Sigmoid colon (tissue), 7 donors: ENCODE results near the gene DNAH17. TPM values are rescaled to one million over a fixed set of nuclear protein-coding genes. Genes with fewer than 3 reads are reported as not detected.

Source experiments
- DNase-seq: peaks from one replicate; pipeline ENCODE4 v3.0.0-alpha.2; 2019
- H3K27ac ChIP-seq, 4 donors: fragments of 200-600 bp; sonication (generic); one replicate each; pipeline ENCODE4 v1.5.1; 2016 to 2019; ENCODE audit warnings: mild to moderate bottlenecking in 1 of 4
- H3K27me3 ChIP-seq, 3 donors: fragments of 200-600 bp; sonication (generic); one replicate each; pipeline ENCODE4 v1.5.1; 2019; ENCODE audit warnings: mild to moderate bottlenecking in 1 of 3
- H3K36me3 ChIP-seq, 4 donors: fragments of 200-600 bp; sonication (generic); one replicate each; pipeline ENCODE4 v1.5.1; 2016 to 2019
- H3K4me1 ChIP-seq, 4 donors: fragments of 200-600 bp; sonication (generic); one replicate each; pipeline ENCODE4 v1.5.1; 2017 to 2019
- H3K4me3 ChIP-seq, 4 donors: fragments of 200-600 bp; sonication (generic); one replicate each; pipeline ENCODE4 v1.5.1; 2017 to 2019; ENCODE audit warnings: mild to moderate bottlenecking in 2 of 4, moderate library complexity in 1 of 4
- H3K9me3 ChIP-seq, 4 donors: fragments of 200-600 bp in 3 of 4; sonication (generic) in 3 of 4; one replicate each; pipeline versions ENCODE4 v1.5.1 to v1.6.1; 2013 to 2019
- EP300 ChIP-seq, 4 donors: sonication (generic); formaldehyde crosslinking; IDR thresholded peaks; one replicate each; pipeline ENCODE4 v1.6.1; 2017; ENCODE audit warnings: antibody characterized with exemption in 4 of 4
- POLR2A ChIP-seq, 2 donors: fragments of 450-650 bp; IDR thresholded peaks; one replicate each; pipeline ENCODE4 v1.6.1; 2016; ENCODE audit warnings: antibody characterized with exemption in 2 of 2, mild to moderate bottlenecking in 2 of 2, moderate library complexity in 2 of 2
- POLR2AphosphoS5 ChIP-seq, 4 donors: sonication (generic); formaldehyde crosslinking; IDR thresholded peaks; one replicate each; pipeline ENCODE4 v1.6.1; 2017; ENCODE audit warnings: antibody characterized with exemption in 4 of 4
- WGBS, 2 donors: extraction: QIAGEN DNeasy Blood & Tissue Kit; methylation state at CpG; one replicate each; pipeline ENCODE4 v1.1.7; 2013; 5-methylcytosine and 5-hydroxymethylcytosine counted together
- intact Hi-C: fragments of 100-400 bp; cut with DNase I; formaldehyde crosslinking; loops from one replicate; pipeline ENCODE4 v1.15.1; 2023
- polyA plus RNA-seq, 3 donors: library from polyadenylated mRNA; stranded (reverse); fragments of 200-250 nt; gene quantifications; one replicate each; pipeline ENCODE4 v1.2.3, GENCODE V29; 2013
- total RNA-seq, 4 donors: library from RNA; depleted of rRNA; stranded (reverse); fragments of >200 nt; gene quantifications; one replicate each; pipeline ENCODE4 v1.1.0, GENCODE V29; 2016
- TF ChIP-seq, protein P1 (sequence below), 4 experiments: fragments of 450-650 bp in 3 of 4; fragments of 200-600 bp in 1 of 4; IDR thresholded peaks; one replicate each; pipeline ENCODE4 v1.5.1; 2016 to 2019; ENCODE audit warnings: antibody characterized with exemption in 4 of 4, mild to moderate bottlenecking in 3 of 4, moderate library complexity in 2 of 4
- donor health status: healthy with polysubstance abuse.
- donor health status: Bipolar disorder and iron deficiency.
- donor health status: healthy.

DNAH17 gene
- total and polyA plus RNA-seq, 7 donors: 0.07 to 0.68 (median 0.26) TPM; not detected in 3

DNA sequence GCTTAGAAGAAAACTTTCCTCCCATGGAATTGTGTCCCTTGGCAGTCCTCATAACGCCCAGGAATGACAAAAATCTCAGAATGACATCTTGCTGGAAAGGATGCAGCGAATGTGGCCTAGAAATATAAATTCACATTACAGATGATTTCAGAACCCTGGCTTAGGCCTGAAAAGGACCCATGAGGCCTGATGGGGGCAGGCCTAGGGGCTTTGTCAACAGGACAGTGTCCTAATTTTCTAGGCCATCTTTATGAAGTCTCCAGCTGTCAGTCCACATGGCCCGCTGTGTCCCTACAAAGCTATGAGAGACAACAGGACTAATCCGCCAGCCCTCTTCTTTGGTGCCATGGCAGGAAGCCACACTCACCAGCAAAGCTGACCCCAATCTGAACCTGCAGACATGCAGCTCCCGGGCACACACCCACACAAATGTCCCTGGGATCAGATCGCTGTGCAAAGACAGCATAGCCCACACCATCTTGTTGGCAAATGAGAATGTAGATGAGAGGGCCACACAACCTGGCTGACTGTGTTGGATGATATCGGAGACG is 40.4 kb upstream of the DNAH17 start:
- H3K4me1 ChIP-seq: peaks cover 0 to 32% (median 12%) of the 10 kb centered on the region in 4 donors
- H3K27ac ChIP-seq: peak overlapping the region in 2 of 4 donors; percentile 11 to 36
- WGBS, 2 donors: 87 to 89% methylated on average over 8 of the region's 8 CpGs
- H3K4me3 ChIP-seq: no peak overlapping the region
- DNase-seq: no peak
- H3K36me3 ChIP-seq: no peaks in the 10 kb centered on the region
- intact Hi-C loops: no loop called here
- H3K27me3 ChIP-seq: no peaks in the 10 kb centered on the region
- H3K9me3 ChIP-seq: no peaks in the 10 kb centered on the region
- peak in 1 of 4 donors; percentile 40 for TF ChIP-seq POLR2AphosphoS5 (IDR thresholded peaks at IDR 0.05)
- TF ChIP-seq POLR2A (IDR thresholded peaks at IDR 0.05): no peak
- TF ChIP-seq, protein P1, sequence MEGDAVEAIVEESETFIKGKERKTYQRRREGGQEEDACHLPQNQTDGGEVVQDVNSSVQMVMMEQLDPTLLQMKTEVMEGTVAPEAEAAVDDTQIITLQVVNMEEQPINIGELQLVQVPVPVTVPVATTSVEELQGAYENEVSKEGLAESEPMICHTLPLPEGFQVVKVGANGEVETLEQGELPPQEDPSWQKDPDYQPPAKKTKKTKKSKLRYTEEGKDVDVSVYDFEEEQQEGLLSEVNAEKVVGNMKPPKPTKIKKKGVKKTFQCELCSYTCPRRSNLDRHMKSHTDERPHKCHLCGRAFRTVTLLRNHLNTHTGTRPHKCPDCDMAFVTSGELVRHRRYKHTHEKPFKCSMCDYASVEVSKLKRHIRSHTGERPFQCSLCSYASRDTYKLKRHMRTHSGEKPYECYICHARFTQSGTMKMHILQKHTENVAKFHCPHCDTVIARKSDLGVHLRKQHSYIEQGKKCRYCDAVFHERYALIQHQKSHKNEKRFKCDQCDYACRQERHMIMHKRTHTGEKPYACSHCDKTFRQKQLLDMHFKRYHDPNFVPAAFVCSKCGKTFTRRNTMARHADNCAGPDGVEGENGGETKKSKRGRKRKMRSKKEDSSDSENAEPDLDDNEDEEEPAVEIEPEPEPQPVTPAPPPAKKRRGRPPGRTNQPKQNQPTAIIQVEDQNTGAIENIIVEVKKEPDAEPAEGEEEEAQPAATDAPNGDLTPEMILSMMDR (IDR thresholded peaks at IDR 0.05): no peak

DNA sequence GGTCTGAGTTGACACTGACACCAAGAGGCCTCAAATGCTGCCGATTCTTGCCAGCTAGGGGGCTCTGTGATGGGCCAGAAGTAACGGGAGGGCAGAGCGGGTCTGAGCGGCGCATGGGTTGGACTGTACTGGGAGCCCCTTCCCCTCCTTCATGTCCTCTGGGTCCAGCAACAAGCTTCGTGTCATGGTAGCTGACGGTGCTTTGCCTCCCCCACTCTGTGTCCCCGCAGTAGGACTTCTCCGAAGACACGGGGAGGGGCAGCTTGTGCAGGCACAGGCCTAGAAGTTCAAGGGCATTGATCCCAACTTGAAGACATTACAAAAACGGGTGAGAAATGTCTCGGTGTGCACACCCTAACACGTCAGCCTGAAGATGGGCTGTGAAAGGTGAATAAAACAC is 39.8 kb upstream of the DNAH17 start:
- no peak for DNase-seq
- TF ChIP-seq POLR2A (IDR thresholded peaks at IDR 0.05) (no peak), EP300 (IDR thresholded peaks at IDR 0.05) (no peak), POLR2AphosphoS5 (IDR thresholded peaks at IDR 0.05) (no peak)
- TF ChIP-seq, protein P1 (IDR thresholded peaks at IDR 0.05): no peak
- Histone ChIP-seq H3K9me3 (no peaks in the 10 kb centered on the region), H3K27me3 (no peaks in the 10 kb centered on the region), H3K27ac (peak overlapping the region in 2 of 4 donors; percentile 11 to 36), H3K36me3 (no peaks in the 10 kb centered on the region), H3K4me3 (no peak overlapping the region), H3K4me1 (peaks cover 0 to 39% (median 17%) of the 10 kb centered on the region in 4 donors)
- intact Hi-C loops: no loop called here
- 88 to 89% methylated on average over 13 of the region's 13 CpGs for WGBS, 2 donors

GRCh38 chr17:78615631-78616030 is 38.4 kb upstream of the DNAH17 start:
- TF ChIP-seq POLR2A (IDR thresholded peaks at IDR 0.05) (no peak), EP300 (IDR thresholded peaks at IDR 0.05) (no peak), POLR2AphosphoS5 (IDR thresholded peaks at IDR 0.05) (no peak)
- TF ChIP-seq, protein P1 (IDR thresholded peaks at IDR 0.05): no peak
- intact Hi-C loops: no loop called here
- WGBS, 2 donors: 91 to 93% methylated on average over 13 of the region's 13 CpGs

GRCh38 chr17:78613416-78613815 is 36.2 kb upstream of the DNAH17 start:
- Histone ChIP-seq H3K27ac (no peak overlapping the region), H3K4me1 (peaks cover 0 to 74% (median 49%) of the 10 kb centered on the region in 4 donors), H3K36me3 (no peaks in the 10 kb centered on the region), H3K9me3 (no peaks in the 10 kb centered on the region), H3K4me3 (no peak overlapping the region), H3K27me3 (no peaks in the 10 kb centered on the region)
- TF ChIP-seq EP300 (IDR thresholded peaks at IDR 0.05): no peak
- TF ChIP-seq POLR2A (IDR thresholded peaks at IDR 0.05): no peak
- no peak for TF ChIP-seq POLR2AphosphoS5 (IDR thresholded peaks at IDR 0.05)
- TF ChIP-seq, protein P1 (IDR thresholded peaks at IDR 0.05): no peak
- intact Hi-C loops: no loop called here
- 86 to 91% methylated on average over 11 of the region's 11 CpGs for WGBS, 2 donors
- no peak for DNase-seq

More at GRCh38 chr17:78615631-78616030, 38.4 kb upstream of the DNAH17 start:
- no peaks in the 10 kb centered on the region for H3K27me3 ChIP-seq
- no peaks in the 10 kb centered on the region for H3K9me3 ChIP-seq
- H3K4me3 ChIP-seq: no peak overlapping the region
- H3K27ac ChIP-seq: no peak overlapping the region
- no peak for DNase-seq
- H3K4me1 ChIP-seq: peaks cover 0 to 52% (median 29%) of the 10 kb centered on the region in 4 donors
- H3K36me3 ChIP-seq: no peaks in the 10 kb centered on the region

GRCh38 chr17:78611607-78612006 is 34.4 kb upstream of the DNAH17 start:
- TF ChIP-seq EP300 (IDR thresholded peaks at IDR 0.05) (peak in 2 of 4 donors; percentile 44 to 58), POLR2A (IDR thresholded peaks at IDR 0.05) (no peak), POLR2AphosphoS5 (IDR thresholded peaks at IDR 0.05) (peak; percentile 89 to 92 (median 92))
- TF ChIP-seq, protein P1 (IDR thresholded peaks at IDR 0.05): no peak
- peak overlapping the region; percentile 28 to 78 (median 44) for H3K27ac ChIP-seq
- H3K4me3 ChIP-seq: no peak overlapping the region
- peaks cover 0 to 57% (median 39%) of the 10 kb centered on the region in 4 donors for H3K4me1 ChIP-seq
- peak; percentile 81 for DNase-seq
- WGBS, 2 donors: 54 to 57% methylated on average over 6 of the region's 6 CpGs
- H3K27me3 ChIP-seq: no peaks in the 10 kb centered on the region
- intact Hi-C loops: no loop called here
- no peaks in the 10 kb centered on the region for H3K36me3 ChIP-seq
- no peaks in the 10 kb centered on the region for H3K9me3 ChIP-seq
